LNCAP (cell line): Measurements from ENCODE around the gene HKDC1.

ENCODE experiments used
- CTCF ChIP-seq: fragments of 450-650 bp; IDR thresholded peaks from 2 replicates; pipeline ENCODE4 v1.5.1; 2017; ENCODE audit warnings: mild to moderate bottlenecking

The HKDC1 gene

GRCh38 chr10:69295027-69295636, 75.0 kb downstream of the HKDC1 start:
- TF ChIP-seq CTCF, result no peak

- no peak for TF ChIP-seq CTCF
These were observed 83.5 kb downstream of the HKDC1 start for GRCh38 chr10:69303632-69304051.

- no peak for TF ChIP-seq CTCF
These were observed 86.3 kb downstream of the HKDC1 start for GRCh38 chr10:69306421-69306820.

GRCh38 chr10:69307434-69307833, 87.3 kb downstream of the HKDC1 start:
- TF ChIP-seq CTCF, result no peak

GRCh38 chr10:69311309-69311708, 91.2 kb downstream of the HKDC1 start:
- no peak for TF ChIP-seq CTCF

- no peak for TF ChIP-seq CTCF
These were observed 92.4 kb downstream of the HKDC1 start for GRCh38 chr10:69312528-69312927.

- no peak for TF ChIP-seq CTCF
These were observed 95.0 kb downstream of the HKDC1 start for GRCh38 chr10:69315100-69315542.
